SK-N-SH (cell line): ENCODE results near the gene PHPT1. TPM values are rescaled to one million over a fixed set of nuclear protein-coding genes. Genes with fewer than 3 reads are reported as not detected.

Experiments
- CTCF ChIA-PET: fragments of 300-600, 350-600 bp; formaldehyde crosslinking; extraction: SDS; loops from one replicate; lab custom pipeline; 2021; lab: Yijun Ruan, JAX
- POLR2A ChIA-PET: fragments of 350-600 bp; sonication (Branson Sonifier 250); formaldehyde crosslinking; extraction: SDS; loops from one replicate; lab custom pipeline; 2020; ENCODE audit warnings: antibody characterized with exemption, inconsistent platforms; lab: Yijun Ruan, JAX
- DNase-seq: peaks from one replicate; pipeline ENCODE4 v3.0.0; 2012
- H2AFZ ChIP-seq: fragments of 200-600 bp; sonication (generic); 2 replicates; pipeline ENCODE4 v1.8.1; 2016; ENCODE audit warnings: antibody characterized with exemption, mild to moderate bottlenecking, low read depth
- H3F3A ChIP-seq: fragments of 200-600 bp; sonication (generic); replicated peaks from 2 replicates; pipeline ENCODE3; 2016; ENCODE audit warnings: antibody characterized with exemption, mild to moderate bottlenecking; ENCODE audit not compliant: insufficient read depth
- H3K27ac ChIP-seq, 2 experiments: fragments of 200-500 bp in 1 of 2; fragments of 200-600 bp in 1 of 2; sonication (Bioruptor generic) in 1 of 2; sonication (generic), shearing (Covaris generic) in 1 of 2; 2 replicates each; pipeline versions ENCODE4 v1.5.1 to v1.6.1; 2014 to 2016; ENCODE audit warnings: low read depth in 2 of 2, inconsistent platforms in 1 of 2, low read length in 1 of 2, mild to moderate bottlenecking in 1 of 2, mixed read lengths in 1 of 2
- H3K27me3 ChIP-seq: fragments of 200-600 bp; sonication (generic), shearing (Covaris generic); 2 replicates; pipeline ENCODE4 v1.6.1; 2016; ENCODE audit warnings: mixed run types; ENCODE audit not compliant: insufficient read depth
- H3K36me3 ChIP-seq, 2 experiments: fragments of 200-500 bp in 1 of 2; fragments of 200-600 bp in 1 of 2; sonication (Bioruptor generic) in 1 of 2; sonication (generic) in 1 of 2; replicated peaks in 1 of 2; 2 replicates each; pipeline versions ENCODE3 to v1.5.1; 2014 to 2016; ENCODE audit warnings: low read length in 1 of 2, mild to moderate bottlenecking in 1 of 2; ENCODE audit not compliant: insufficient read depth in 2 of 2, control insufficient read depth in 1 of 2
- H3K4me1 ChIP-seq, 2 experiments: fragments of 200-500 bp in 1 of 2; fragments of 200-600 bp in 1 of 2; sonication (Bioruptor generic) in 1 of 2; sonication (generic), shearing (Covaris generic) in 1 of 2; 2 replicates each; pipeline versions ENCODE4 v1.5.1 to v1.6.1; 2014 to 2016; ENCODE audit warnings: low read depth in 1 of 2, low read length in 1 of 2, mixed run types in 1 of 2; ENCODE audit not compliant: insufficient read depth in 2 of 2, control insufficient read depth in 1 of 2
- H3K4me2 ChIP-seq: fragments of 200-600 bp; sonication (generic), shearing (Covaris generic); 2 replicates; pipeline ENCODE4 v1.6.1; 2017; ENCODE audit warnings: mixed run types
- H3K4me3 ChIP-seq, 2 experiments: fragments of 200-500 bp in 1 of 2; fragments of 200-600 bp in 1 of 2; sonication (Bioruptor generic) in 1 of 2; sonication (generic), shearing (Covaris generic) in 1 of 2; 2 replicates each; pipeline versions ENCODE4 v1.5.1 to v1.8.1; 2014 to 2016; ENCODE audit warnings: low read depth in 2 of 2, inconsistent platforms in 1 of 2, low read length in 1 of 2, mild to moderate bottlenecking in 1 of 2, mixed read lengths in 1 of 2, moderate library complexity in 1 of 2
- H3K79me2 ChIP-seq: fragments of 200-600 bp; sonication (generic); 2 replicates; pipeline ENCODE4 v1.8.1; 2017; ENCODE audit warnings: mild to moderate bottlenecking; ENCODE audit not compliant: insufficient read depth
- H3K9ac ChIP-seq: fragments of 200-600 bp; sonication (generic); 2 replicates; pipeline ENCODE4 v1.6.1; 2017; ENCODE audit warnings: mixed run types
- H3K9me2 ChIP-seq: fragments of 200-600 bp; sonication (generic); 2 replicates; pipeline ENCODE4 v1.6.1; 2017; ENCODE audit warnings: mixed run types
- H3K9me3 ChIP-seq: fragments of 200-600 bp; sonication (generic); 2 replicates; pipeline ENCODE4 v1.6.1; 2017; ENCODE audit warnings: mixed run types, mild to moderate bottlenecking, moderate library complexity
- H4K20me1 ChIP-seq: fragments of 200-600 bp; sonication (generic); 2 replicates; pipeline ENCODE4 v1.6.1; 2017; ENCODE audit warnings: mild to moderate bottlenecking, mixed run types; ENCODE audit not compliant: insufficient read depth
- NFIC ChIP-seq: IDR thresholded peaks from 2 replicates; pipeline ENCODE4 v1.4.0; 2012; ENCODE audit warnings: borderline replicate concordance
- SMC3 ChIP-seq: IDR thresholded peaks from 2 replicates; pipeline ENCODE4 v1.6.1; 2012; ENCODE audit warnings: low read depth, low read length, improper control_type of control experiment
- TCF12 ChIP-seq: IDR thresholded peaks from 2 replicates; pipeline ENCODE4 v1.4.0; 2012
- TEAD4 ChIP-seq: IDR thresholded peaks from 2 replicates; pipeline ENCODE4 v1.4.0; 2012; ENCODE audit warnings: mild to moderate bottlenecking, borderline replicate concordance; ENCODE audit not compliant: insufficient read depth
- YY1 ChIP-seq: IDR thresholded peaks from 2 replicates; pipeline ENCODE4 v1.4.0; 2012; ENCODE audit warnings: low read depth, mild to moderate bottlenecking
- WGBS: methylation state at CpG from one replicate; pipeline ENCODE4 v1.1.6; 2017; ENCODE audit warnings: low lambda C conversion rate; 5-methylcytosine and 5-hydroxymethylcytosine counted together
- polyA plus RNA-seq, 3 experiments: library from polyadenylated mRNA; depleted of rRNA; stranded (reverse); fragments of >200 nt; gene quantifications; 2 replicates each; pipeline ENCODE4 v1.2.3, GENCODE V29; 2012
- TF ChIP-seq, protein P1 (sequence below): IDR thresholded peaks from 2 replicates; pipeline ENCODE4 v1.4.0; 2012; ENCODE audit warnings: low read depth, borderline replicate concordance
- TF ChIP-seq, protein P2 (sequence below): IDR thresholded peaks from 2 replicates; pipeline ENCODE4 v1.6.1; 2012; ENCODE audit warnings: mild to moderate bottlenecking, low read depth, low read length, moderate library complexity
- TF ChIP-seq, protein P3 (sequence below): fragments of 200-600 bp; sonication (generic); IDR thresholded peaks from 2 replicates; pipeline ENCODE4 v1.6.1; 2017; ENCODE audit warnings: antibody characterized with exemption, mild to moderate bottlenecking, moderate library complexity
- TF ChIP-seq, protein P4 (sequence below): fragments of 150-350 bp; IDR thresholded peaks from 2 replicates; pipeline ENCODE4 v1.6.1; 2016; ENCODE audit warnings: mild to moderate bottlenecking, low read depth, low read length

The PHPT1 gene
- polyA plus RNA-seq, 1 of the 3 experiments (the other 2 are of a cell fraction), result 517 TPM

DNA sequence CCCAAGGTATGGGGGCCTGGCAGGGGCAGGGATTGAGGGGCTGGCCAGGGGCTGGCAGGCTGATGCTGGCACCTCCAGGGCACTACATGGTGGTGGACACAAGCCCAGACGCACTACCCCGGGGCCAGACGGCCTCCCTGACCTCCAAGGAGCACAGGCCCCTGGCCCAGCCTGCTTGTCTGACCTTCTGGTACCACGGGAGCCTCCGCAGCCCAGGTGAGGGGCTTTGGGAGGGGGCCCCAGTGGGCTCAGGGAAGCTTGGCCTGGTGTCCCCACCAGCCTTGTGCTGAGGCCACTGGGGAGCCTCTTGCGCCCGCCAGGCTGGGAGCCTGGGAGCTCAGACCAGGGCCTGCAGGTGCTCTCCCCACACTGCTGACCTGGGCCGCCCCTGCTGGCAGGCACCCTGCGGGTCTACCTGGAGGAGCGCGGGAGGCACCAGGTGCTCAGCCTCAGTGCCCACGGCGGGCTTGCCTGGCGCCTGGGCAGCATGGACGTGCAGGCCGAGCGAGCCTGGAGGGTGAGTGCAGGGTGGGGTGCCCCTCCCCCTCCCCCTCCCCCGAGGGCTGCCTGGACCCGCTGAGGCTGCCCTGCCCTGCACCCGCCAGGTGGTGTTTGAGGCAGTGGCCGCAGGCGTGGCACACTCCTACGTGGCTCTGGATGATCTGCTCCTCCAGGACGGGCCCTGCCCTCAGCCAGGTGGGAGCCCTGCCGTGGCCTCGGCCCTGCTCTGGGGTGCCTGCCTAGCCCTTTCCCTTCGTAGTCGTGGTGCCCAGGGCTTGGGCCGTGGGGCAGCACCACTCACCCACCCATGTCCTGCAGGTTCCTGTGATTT, 8.6 kb downstream of the PHPT1 start:
- Histone ChIP-seq H3K4me1 (peaks cover 0 to 13% of the 10 kb centered on the region in 2 experiments; a peak in 3 of 4 replicates), H3K79me2 (no peaks in the 10 kb centered on the region), H4K20me1 (no peaks in the 10 kb centered on the region), H3K9ac (no peak overlapping the region), H3K27ac (no peak overlapping the region; a peak in 1 of 4 replicates), H3K36me3 (peaks cover 3 to 24% of the 10 kb centered on the region in 2 experiments), H3K9me3 (no peaks in the 10 kb centered on the region), H3F3A (no peaks in the 10 kb centered on the region), H3K27me3 (no peaks in the 10 kb centered on the region), H3K4me2 (no peak overlapping the region), H3K4me3 (no peak overlapping the region), H2AFZ (no peak overlapping the region), H3K9me2 (no peaks in the 10 kb centered on the region)
- no peak for TF ChIP-seq TCF12
- TF ChIP-seq, protein P1, sequence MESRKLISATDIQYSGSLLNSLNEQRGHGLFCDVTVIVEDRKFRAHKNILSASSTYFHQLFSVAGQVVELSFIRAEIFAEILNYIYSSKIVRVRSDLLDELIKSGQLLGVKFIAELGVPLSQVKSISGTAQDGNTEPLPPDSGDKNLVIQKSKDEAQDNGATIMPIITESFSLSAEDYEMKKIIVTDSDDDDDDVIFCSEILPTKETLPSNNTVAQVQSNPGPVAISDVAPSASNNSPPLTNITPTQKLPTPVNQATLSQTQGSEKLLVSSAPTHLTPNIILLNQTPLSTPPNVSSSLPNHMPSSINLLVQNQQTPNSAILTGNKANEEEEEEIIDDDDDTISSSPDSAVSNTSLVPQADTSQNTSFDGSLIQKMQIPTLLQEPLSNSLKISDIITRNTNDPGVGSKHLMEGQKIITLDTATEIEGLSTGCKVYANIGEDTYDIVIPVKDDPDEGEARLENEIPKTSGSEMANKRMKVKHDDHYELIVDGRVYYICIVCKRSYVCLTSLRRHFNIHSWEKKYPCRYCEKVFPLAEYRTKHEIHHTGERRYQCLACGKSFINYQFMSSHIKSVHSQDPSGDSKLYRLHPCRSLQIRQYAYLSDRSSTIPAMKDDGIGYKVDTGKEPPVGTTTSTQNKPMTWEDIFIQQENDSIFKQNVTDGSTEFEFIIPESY, result no peak
- TF ChIP-seq, protein P2, sequence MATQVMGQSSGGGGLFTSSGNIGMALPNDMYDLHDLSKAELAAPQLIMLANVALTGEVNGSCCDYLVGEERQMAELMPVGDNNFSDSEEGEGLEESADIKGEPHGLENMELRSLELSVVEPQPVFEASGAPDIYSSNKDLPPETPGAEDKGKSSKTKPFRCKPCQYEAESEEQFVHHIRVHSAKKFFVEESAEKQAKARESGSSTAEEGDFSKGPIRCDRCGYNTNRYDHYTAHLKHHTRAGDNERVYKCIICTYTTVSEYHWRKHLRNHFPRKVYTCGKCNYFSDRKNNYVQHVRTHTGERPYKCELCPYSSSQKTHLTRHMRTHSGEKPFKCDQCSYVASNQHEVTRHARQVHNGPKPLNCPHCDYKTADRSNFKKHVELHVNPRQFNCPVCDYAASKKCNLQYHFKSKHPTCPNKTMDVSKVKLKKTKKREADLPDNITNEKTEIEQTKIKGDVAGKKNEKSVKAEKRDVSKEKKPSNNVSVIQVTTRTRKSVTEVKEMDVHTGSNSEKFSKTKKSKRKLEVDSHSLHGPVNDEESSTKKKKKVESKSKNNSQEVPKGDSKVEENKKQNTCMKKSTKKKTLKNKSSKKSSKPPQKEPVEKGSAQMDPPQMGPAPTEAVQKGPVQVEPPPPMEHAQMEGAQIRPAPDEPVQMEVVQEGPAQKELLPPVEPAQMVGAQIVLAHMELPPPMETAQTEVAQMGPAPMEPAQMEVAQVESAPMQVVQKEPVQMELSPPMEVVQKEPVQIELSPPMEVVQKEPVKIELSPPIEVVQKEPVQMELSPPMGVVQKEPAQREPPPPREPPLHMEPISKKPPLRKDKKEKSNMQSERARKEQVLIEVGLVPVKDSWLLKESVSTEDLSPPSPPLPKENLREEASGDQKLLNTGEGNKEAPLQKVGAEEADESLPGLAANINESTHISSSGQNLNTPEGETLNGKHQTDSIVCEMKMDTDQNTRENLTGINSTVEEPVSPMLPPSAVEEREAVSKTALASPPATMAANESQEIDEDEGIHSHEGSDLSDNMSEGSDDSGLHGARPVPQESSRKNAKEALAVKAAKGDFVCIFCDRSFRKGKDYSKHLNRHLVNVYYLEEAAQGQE, result no peak
- no peak for TF ChIP-seq TEAD4
- TF ChIP-seq NFIC, result no peak
- TF ChIP-seq YY1, result no peak
- no peak for TF ChIP-seq SMC3
- TF ChIP-seq, protein P3, sequence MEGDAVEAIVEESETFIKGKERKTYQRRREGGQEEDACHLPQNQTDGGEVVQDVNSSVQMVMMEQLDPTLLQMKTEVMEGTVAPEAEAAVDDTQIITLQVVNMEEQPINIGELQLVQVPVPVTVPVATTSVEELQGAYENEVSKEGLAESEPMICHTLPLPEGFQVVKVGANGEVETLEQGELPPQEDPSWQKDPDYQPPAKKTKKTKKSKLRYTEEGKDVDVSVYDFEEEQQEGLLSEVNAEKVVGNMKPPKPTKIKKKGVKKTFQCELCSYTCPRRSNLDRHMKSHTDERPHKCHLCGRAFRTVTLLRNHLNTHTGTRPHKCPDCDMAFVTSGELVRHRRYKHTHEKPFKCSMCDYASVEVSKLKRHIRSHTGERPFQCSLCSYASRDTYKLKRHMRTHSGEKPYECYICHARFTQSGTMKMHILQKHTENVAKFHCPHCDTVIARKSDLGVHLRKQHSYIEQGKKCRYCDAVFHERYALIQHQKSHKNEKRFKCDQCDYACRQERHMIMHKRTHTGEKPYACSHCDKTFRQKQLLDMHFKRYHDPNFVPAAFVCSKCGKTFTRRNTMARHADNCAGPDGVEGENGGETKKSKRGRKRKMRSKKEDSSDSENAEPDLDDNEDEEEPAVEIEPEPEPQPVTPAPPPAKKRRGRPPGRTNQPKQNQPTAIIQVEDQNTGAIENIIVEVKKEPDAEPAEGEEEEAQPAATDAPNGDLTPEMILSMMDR, result no peak
- TF ChIP-seq, protein P4, sequence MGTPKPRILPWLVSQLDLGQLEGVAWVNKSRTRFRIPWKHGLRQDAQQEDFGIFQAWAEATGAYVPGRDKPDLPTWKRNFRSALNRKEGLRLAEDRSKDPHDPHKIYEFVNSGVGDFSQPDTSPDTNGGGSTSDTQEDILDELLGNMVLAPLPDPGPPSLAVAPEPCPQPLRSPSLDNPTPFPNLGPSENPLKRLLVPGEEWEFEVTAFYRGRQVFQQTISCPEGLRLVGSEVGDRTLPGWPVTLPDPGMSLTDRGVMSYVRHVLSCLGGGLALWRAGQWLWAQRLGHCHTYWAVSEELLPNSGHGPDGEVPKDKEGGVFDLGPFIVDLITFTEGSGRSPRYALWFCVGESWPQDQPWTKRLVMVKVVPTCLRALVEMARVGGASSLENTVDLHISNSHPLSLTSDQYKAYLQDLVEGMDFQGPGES, result no peak
- no peak for DNase-seq
- 100% methylated on average over 3 of the region's 29 CpGs for WGBS
- POLR2A ChIA-PET, result no interaction called here
- CTCF ChIA-PET, result interaction anchor here (1.1 kb wide), 1 partner anchor 13 kb away, joined by 7 read pairs; no protein-coding TSS in a partner anchor
